Stomach smooth muscle (tissue), 2 donors: ENCODE data around the gene GTF3C1.

ENCODE experiments used
- H3K27ac ChIP-seq: one replicate; pipeline ENCODE4 v1.7.0; 2013; ENCODE audit warnings: mild to moderate bottlenecking, low read length, inconsistent platforms
- H3K27me3 ChIP-seq, 2 donors: one replicate each; pipeline ENCODE4 v1.7.0; 2013; ENCODE audit warnings: low read length in 2 of 2; ENCODE audit not compliant: insufficient read depth in 2 of 2, control insufficient read depth in 1 of 2
- H3K36me3 ChIP-seq, 2 donors: one replicate each; pipeline ENCODE4 v1.7.0; 2013; ENCODE audit warnings: low read length in 2 of 2; ENCODE audit not compliant: control insufficient read depth in 2 of 2, insufficient read depth in 2 of 2
- H3K4me1 ChIP-seq: one replicate; pipeline ENCODE4 v1.7.0; 2013; ENCODE audit warnings: low read length; ENCODE audit not compliant: control insufficient read depth, insufficient read depth
- H3K4me3 ChIP-seq, 2 donors: one replicate each; pipeline ENCODE4 v1.7.0; 2013; ENCODE audit warnings: low read length in 2 of 2
- H3K9ac ChIP-seq, 2 donors: one replicate each; pipeline ENCODE4 v1.7.0; 2013; ENCODE audit warnings: low read length in 2 of 2, mild to moderate bottlenecking in 1 of 2
- H3K9me3 ChIP-seq, 2 donors: one replicate each; pipeline ENCODE4 v1.7.0; 2013; ENCODE audit warnings: low read length in 2 of 2; ENCODE audit not compliant: control insufficient read depth in 2 of 2
- donor health status: healthy.
- donor health status: Pancreatic carcinoma.

The GTF3C1 gene

GRCh38 chr16:27455700-27456099, 94.0 kb downstream of the GTF3C1 start:
- Histone ChIP-seq H3K27me3 (peaks cover 4 to 5% of the 10 kb centered on the region in 2 donors), H3K4me3 (no peak overlapping the region), H3K4me1 (no peaks in the 10 kb centered on the region), H3K9me3 (no peaks in the 10 kb centered on the region), H3K9ac (no peak overlapping the region), H3K36me3 (peaks cover 0 to 13% of the 10 kb centered on the region in 2 donors), H3K27ac (no peak overlapping the region)

- Histone ChIP-seq H3K27ac (no peak overlapping the region), H3K4me1 (no peaks in the 10 kb centered on the region)
Measured at GRCh38 chr16:27453494-27453825, 96.3 kb downstream of the GTF3C1 start.

GRCh38 chr16:27452569-27453493, 96.9 kb downstream of the GTF3C1 start:
- no peaks in the 10 kb centered on the region for H3K4me1 ChIP-seq
- no peaks in the 10 kb centered on the region for H3K36me3 ChIP-seq
- no peak overlapping the region for H3K4me3 ChIP-seq
- H3K9me3 ChIP-seq = no peaks in the 10 kb centered on the region
- no peak overlapping the region for H3K27ac ChIP-seq
- H3K9ac ChIP-seq = no peak overlapping the region
- peaks cover 15 to 20% of the 10 kb centered on the region in 2 donors for H3K27me3 ChIP-seq

More at GRCh38 chr16:27453494-27453825, 96.3 kb downstream of the GTF3C1 start:
- Histone ChIP-seq H3K36me3 (no peaks in the 10 kb centered on the region), H3K4me3 (no peak overlapping the region), H3K27me3 (peaks cover 14 to 18% of the 10 kb centered on the region in 2 donors), H3K9me3 (no peaks in the 10 kb centered on the region), H3K9ac (no peak overlapping the region)

GRCh38 chr16:27450196-27450549, 99.5 kb downstream of the GTF3C1 start:
- peaks cover 26 to 30% of the 10 kb centered on the region in 2 donors for H3K27me3 ChIP-seq
- no peaks in the 10 kb centered on the region for H3K4me1 ChIP-seq
- H3K27ac ChIP-seq = no peak overlapping the region
- H3K9ac ChIP-seq = no peak overlapping the region
- H3K4me3 ChIP-seq = no peak overlapping the region
- H3K36me3 ChIP-seq = no peaks in the 10 kb centered on the region
- H3K9me3 ChIP-seq = peaks cover 0 to 6% of the 10 kb centered on the region in 2 donors

GRCh38 chr16:27449434-27450195, 100.1 kb downstream of the GTF3C1 start:
- H3K27ac ChIP-seq = no peak overlapping the region
- H3K4me3 ChIP-seq = no peak overlapping the region
- peaks cover 0 to 11% of the 10 kb centered on the region in 2 donors for H3K9me3 ChIP-seq
- no peaks in the 10 kb centered on the region for H3K36me3 ChIP-seq
- no peaks in the 10 kb centered on the region for H3K4me1 ChIP-seq
- no peak overlapping the region for H3K9ac ChIP-seq
- peaks cover 26 to 32% of the 10 kb centered on the region in 2 donors for H3K27me3 ChIP-seq

- H3K27ac ChIP-seq = no peak overlapping the region
- no peaks in the 10 kb centered on the region for H3K36me3 ChIP-seq
- H3K4me3 ChIP-seq = no peak overlapping the region
- H3K9ac ChIP-seq = no peak overlapping the region
- H3K9me3 ChIP-seq = peaks cover 0 to 19% of the 10 kb centered on the region in 2 donors
- H3K27me3 ChIP-seq = peaks cover 26 to 32% of the 10 kb centered on the region in 2 donors
- H3K4me1 ChIP-seq = no peaks in the 10 kb centered on the region
Measured at GRCh38 chr16:27448532-27449433, 100.9 kb downstream of the GTF3C1 start.

GRCh38 chr16:27447301-27447700, 102.4 kb downstream of the GTF3C1 start:
- H3K36me3 ChIP-seq = no peaks in the 10 kb centered on the region
- no peak overlapping the region for H3K27ac ChIP-seq
- no peaks in the 10 kb centered on the region for H3K4me1 ChIP-seq
- no peak overlapping the region for H3K4me3 ChIP-seq
- peaks cover 0 to 19% of the 10 kb centered on the region in 2 donors for H3K9me3 ChIP-seq
- peaks cover 26 to 29% of the 10 kb centered on the region in 2 donors for H3K27me3 ChIP-seq
- no peak overlapping the region for H3K9ac ChIP-seq

GRCh38 chr16:27446721-27447120, 103.0 kb downstream of the GTF3C1 start:
- peaks cover 26 to 29% of the 10 kb centered on the region in 2 donors for H3K27me3 ChIP-seq
- no peaks in the 10 kb centered on the region for H3K36me3 ChIP-seq
- H3K4me3 ChIP-seq = no peak overlapping the region
- no peak overlapping the region for H3K9ac ChIP-seq
- no peaks in the 10 kb centered on the region for H3K4me1 ChIP-seq
- H3K9me3 ChIP-seq = peaks cover 0 to 19% of the 10 kb centered on the region in 2 donors
- H3K27ac ChIP-seq = no peak overlapping the region

- no peaks in the 10 kb centered on the region for H3K36me3 ChIP-seq
Measured at GRCh38 chr16:27445502-27446175, 104.1 kb downstream of the GTF3C1 start.

GRCh38 chr16:27444470-27444869, 105.2 kb downstream of the GTF3C1 start:
- no peaks in the 10 kb centered on the region for H3K36me3 ChIP-seq
- H3K9ac ChIP-seq = no peak overlapping the region
- H3K27ac ChIP-seq = no peak overlapping the region
- peaks cover 14 to 23% of the 10 kb centered on the region in 2 donors for H3K27me3 ChIP-seq
- no peak overlapping the region for H3K4me3 ChIP-seq
- no peaks in the 10 kb centered on the region for H3K4me1 ChIP-seq
- peaks cover 0 to 19% of the 10 kb centered on the region in 2 donors for H3K9me3 ChIP-seq

More at GRCh38 chr16:27445502-27446175, 104.1 kb downstream of the GTF3C1 start:
- H3K27me3 ChIP-seq = peaks cover 22 to 26% of the 10 kb centered on the region in 2 donors
- H3K9ac ChIP-seq = no peak overlapping the region
- no peak overlapping the region for H3K27ac ChIP-seq
- no peaks in the 10 kb centered on the region for H3K4me1 ChIP-seq
- no peak overlapping the region for H3K4me3 ChIP-seq
- peaks cover 0 to 19% of the 10 kb centered on the region in 2 donors for H3K9me3 ChIP-seq
